GM12878 (cell line): Measurements from ENCODE around the gene NFATC2.

Experiments
- CTCF ChIP-seq, 3 experiments: IDR thresholded peaks in 2 of 3; conservative IDR thresholded peaks in 1 of 3; 2 replicates each; pipeline ENCODE4 v1.5.1; 2011; ENCODE audit warnings: low read depth in 3 of 3, low read length in 3 of 3, mild to moderate bottlenecking in 3 of 3, control low read depth in 2 of 3, moderate library complexity in 2 of 3, inconsistent platforms in 1 of 3, mixed read lengths in 1 of 3; ENCODE audit not compliant: control insufficient read depth in 2 of 3, insufficient read depth in 1 of 3; ENCODE audit errors: extremely low read depth in 1 of 3
- EZH2 ChIP-seq: IDR thresholded peaks from 2 replicates; pipeline ENCODE4 v1.6.1; 2012; ENCODE audit warnings: low read depth, mild to moderate bottlenecking, control low read depth, inconsistent platforms, low read length, borderline replicate concordance; ENCODE audit not compliant: control insufficient read depth
- JUNB ChIP-seq: IDR thresholded peaks from 2 replicates; pipeline ENCODE4 v1.6.1; 2016; ENCODE audit warnings: antibody characterized with exemption, mild to moderate bottlenecking
- POLR2AphosphoS5 ChIP-seq: IDR thresholded peaks from 2 replicates; pipeline ENCODE4 v1.6.1; 2011; ENCODE audit warnings: mild to moderate bottlenecking, low read length, inconsistent platforms
- REST ChIP-seq: IDR thresholded peaks from 2 replicates; pipeline ENCODE4 v1.6.1; 2012; ENCODE audit warnings: mild to moderate bottlenecking, low read depth, low read length
- SIN3A ChIP-seq: IDR thresholded peaks from 2 replicates; pipeline ENCODE4 v1.6.1; 2012; ENCODE audit warnings: low read depth, low read length, improper control_type of control experiment
- SUZ12 ChIP-seq: fragments of 200-600 bp; sonication (generic); IDR thresholded peaks from one replicate; pipeline ENCODE4 v1.6.1; 2018; ENCODE audit warnings: antibody characterized with exemption, mild to moderate bottlenecking; ENCODE audit not compliant: unreplicated experiment

- TF ChIP-seq REST = no peak
- TF ChIP-seq POLR2AphosphoS5 = no peak
- TF ChIP-seq SIN3A = no peak
- no peak for TF ChIP-seq SUZ12
- no peak for TF ChIP-seq EZH2
- TF ChIP-seq CTCF (IDR thresholded peaks at IDR 0.05 in 2 of 3, conservative IDR thresholded peaks at IDR 0.05 in 1 of 3; ENCODE audit: control insufficient read depth in 2 of 3, extremely low read depth in 1 of 3, insufficient read depth in 1 of 3, low read depth in 3 of 3, low read length in 3 of 3) = no peak
- no peak for TF ChIP-seq JUNB
Measured at GRCh38 chr20:51575486-51575885, 33.0 kb upstream of the NFATC2 start.
